Lower lobe of right lung (tissue), 2 donors: ENCODE measurements around the gene CYTH3. TPM values are rescaled to one million over a fixed set of nuclear protein-coding genes. Genes with fewer than 3 reads are reported as not detected.
"Not testable (repeated sequence)": the region's sequence is repeated elsewhere in the genome, so short reads cannot be mapped to it uniquely, and the experiment has no call there.

Experiments
- ATAC-seq, 2 donors: fragments of 200-7000 bp; cut with Tn5 transposase; one replicate each; pipeline ENCODE4 v1.9.1; 2020 to 2022; ENCODE audit warnings: mild to moderate bottlenecking in 2 of 2, moderate library complexity in 2 of 2
- DNase-seq: peaks from one replicate; pipeline ENCODE4 v3.0.0-alpha.2; 2020
- H3K27ac ChIP-seq: fragments of 200-600 bp; one replicate; pipeline ENCODE4 v1.8.0; 2022
- H3K27me3 ChIP-seq: fragments of 200-600 bp; one replicate; pipeline ENCODE4 v1.8.0; 2022; ENCODE audit warnings: low read depth
- H3K36me3 ChIP-seq: fragments of 200-600 bp; one replicate; pipeline ENCODE4 v1.8.0; 2022; ENCODE audit warnings: mild to moderate bottlenecking
- H3K4me1 ChIP-seq: fragments of 200-600 bp; one replicate; pipeline ENCODE4 v1.8.0; 2022
- H3K4me3 ChIP-seq: fragments of 200-600 bp; one replicate; pipeline ENCODE4 v1.8.0; 2022; ENCODE audit warnings: mild to moderate bottlenecking
- H3K9me3 ChIP-seq: fragments of 200-600 bp; one replicate; pipeline ENCODE4 v1.8.0; 2022
- intact Hi-C: fragments of 100-400 bp; cut with DNase I; formaldehyde crosslinking; loops from one replicate; pipeline ENCODE4 v1.11.0; 2022
- total RNA-seq: library from RNA; stranded (reverse); fragmentation: NEBNext Ultra II Directional; extraction: Animal tissue kit (Norgen Biotek cat#: 25700); gene quantifications from one replicate; pipeline ENCODE4 v1.2.1, GENCODE V29; 2021
- TF ChIP-seq, protein P1 (sequence below): fragments of 200-600 bp; IDR thresholded peaks from one replicate; pipeline ENCODE4 v1.8.0; 2022; ENCODE audit warnings: antibody characterized with exemption, mild to moderate bottlenecking
- donor health status: DM: no; HTN: yes; CAD: no; lungs with severe emphysema.

Gene CYTH3
- total RNA-seq, 1 donor from 2014 or later = 26.1 TPM

DNA sequence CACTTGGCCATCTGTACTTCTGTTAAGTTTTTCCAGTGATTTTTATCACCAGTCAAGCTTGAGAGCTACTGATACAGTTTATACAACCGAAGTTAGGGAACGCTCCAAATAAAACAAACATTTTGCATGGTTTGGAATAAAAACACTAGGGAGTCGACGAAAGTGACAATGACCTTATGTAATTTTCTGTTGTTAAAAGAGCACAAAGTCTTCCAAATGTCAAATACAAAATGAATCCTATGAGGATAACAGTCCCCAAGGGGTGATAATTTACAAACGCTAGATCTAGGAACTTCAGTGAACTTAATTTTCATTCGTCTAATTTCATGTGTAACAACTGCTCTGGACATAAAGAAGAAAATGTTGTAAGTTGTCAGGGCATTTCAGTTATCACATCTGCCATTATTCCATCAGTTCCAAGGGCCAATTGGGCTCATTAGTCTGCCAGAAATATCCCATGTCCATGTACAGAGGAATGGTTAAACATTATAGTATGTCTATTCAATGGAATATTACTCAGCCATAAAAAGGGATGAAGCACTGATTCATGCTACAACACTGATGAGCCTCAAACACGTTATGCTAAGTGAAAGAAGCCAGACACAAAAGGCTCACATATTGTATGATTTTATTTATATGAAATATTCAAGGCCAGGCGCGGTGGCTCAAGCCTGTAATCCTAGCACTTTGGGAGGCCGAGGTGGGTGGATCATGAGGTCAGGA lies 38.0 kb upstream of the CYTH3 start:
- Histone ChIP-seq H3K27me3 (no peaks in the 10 kb centered on the region), H3K4me1 (no peaks in the 10 kb centered on the region), H3K9me3 (no peaks in the 10 kb centered on the region), H3K27ac (no peak overlapping the region), H3K36me3 (no peaks in the 10 kb centered on the region), H3K4me3 (no peak overlapping the region)
- TF ChIP-seq, protein P1, sequence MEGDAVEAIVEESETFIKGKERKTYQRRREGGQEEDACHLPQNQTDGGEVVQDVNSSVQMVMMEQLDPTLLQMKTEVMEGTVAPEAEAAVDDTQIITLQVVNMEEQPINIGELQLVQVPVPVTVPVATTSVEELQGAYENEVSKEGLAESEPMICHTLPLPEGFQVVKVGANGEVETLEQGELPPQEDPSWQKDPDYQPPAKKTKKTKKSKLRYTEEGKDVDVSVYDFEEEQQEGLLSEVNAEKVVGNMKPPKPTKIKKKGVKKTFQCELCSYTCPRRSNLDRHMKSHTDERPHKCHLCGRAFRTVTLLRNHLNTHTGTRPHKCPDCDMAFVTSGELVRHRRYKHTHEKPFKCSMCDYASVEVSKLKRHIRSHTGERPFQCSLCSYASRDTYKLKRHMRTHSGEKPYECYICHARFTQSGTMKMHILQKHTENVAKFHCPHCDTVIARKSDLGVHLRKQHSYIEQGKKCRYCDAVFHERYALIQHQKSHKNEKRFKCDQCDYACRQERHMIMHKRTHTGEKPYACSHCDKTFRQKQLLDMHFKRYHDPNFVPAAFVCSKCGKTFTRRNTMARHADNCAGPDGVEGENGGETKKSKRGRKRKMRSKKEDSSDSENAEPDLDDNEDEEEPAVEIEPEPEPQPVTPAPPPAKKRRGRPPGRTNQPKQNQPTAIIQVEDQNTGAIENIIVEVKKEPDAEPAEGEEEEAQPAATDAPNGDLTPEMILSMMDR = no peak
- no peak for ATAC-seq
- DNase-seq = no peak
- intact Hi-C loops = no loop called here

- DNase-seq (no peak), ATAC-seq (no peak)
- Histone ChIP-seq H3K27ac (no peak overlapping the region), H3K9me3 (no peaks in the 10 kb centered on the region), H3K27me3 (no peaks in the 10 kb centered on the region), H3K36me3 (no peaks in the 10 kb centered on the region), H3K4me3 (no peak overlapping the region), H3K4me1 (no peaks in the 10 kb centered on the region)
- intact Hi-C loops = no loop called here
- TF ChIP-seq, protein P1 = no peak
Measured at GRCh38 chr7:6307762-6308161, 35.3 kb upstream of the CYTH3 start.

GRCh38 chr7:6306471-6306870 lies 34.0 kb upstream of the CYTH3 start:
- intact Hi-C loops = no loop called here
- Histone ChIP-seq H3K4me3 (no peak overlapping the region), H3K9me3 (no peaks in the 10 kb centered on the region), H3K36me3 (no peaks in the 10 kb centered on the region), H3K4me1 (no peaks in the 10 kb centered on the region), H3K27me3 (no peaks in the 10 kb centered on the region), H3K27ac (no peak overlapping the region)
- ATAC-seq (peak in 1 of 2 donors; percentile 49), DNase-seq (no peak)
- TF ChIP-seq, protein P1 = no peak

DNA sequence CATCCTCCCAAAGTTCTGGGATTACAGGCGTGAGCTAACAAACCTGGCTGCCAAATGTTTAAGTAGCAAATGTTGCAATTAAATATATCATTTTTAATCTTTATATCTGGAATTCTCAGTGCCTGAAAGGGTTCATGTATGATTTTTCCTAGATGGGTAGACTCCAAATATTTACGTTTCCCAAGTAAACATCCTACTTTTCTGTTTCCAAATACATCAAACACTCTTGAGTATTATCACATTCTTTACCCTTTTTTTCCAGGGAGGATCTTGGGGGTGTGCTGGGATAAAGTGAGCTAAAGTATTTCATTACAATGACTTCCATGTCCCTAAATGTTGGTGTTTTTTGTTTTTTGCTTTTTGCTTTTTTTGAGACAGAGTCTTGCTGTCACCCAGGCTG lies 32.9 kb upstream of the CYTH3 start:
- no peak for DNase-seq
- no peak overlapping the region for H3K27ac ChIP-seq
- H3K4me1 ChIP-seq = no peaks in the 10 kb centered on the region
- no peak for ATAC-seq
- intact Hi-C loops = no loop called here
- no peaks in the 10 kb centered on the region for H3K9me3 ChIP-seq
- no peak overlapping the region for H3K4me3 ChIP-seq
- H3K27me3 ChIP-seq = no peaks in the 10 kb centered on the region
- TF ChIP-seq, protein P1 = no peak
- no peaks in the 10 kb centered on the region for H3K36me3 ChIP-seq

- H3K4me1 ChIP-seq, H3K27me3 ChIP-seq, H3K27ac ChIP-seq, H3K36me3 ChIP-seq, DNase-seq, intact Hi-C loops, H3K9me3 ChIP-seq, ATAC-seq, H3K4me3 ChIP-seq: not testable (repeated sequence)
Measured at GRCh38 chr7:6301446-6301845, 29.0 kb upstream of the CYTH3 start.

DNA sequence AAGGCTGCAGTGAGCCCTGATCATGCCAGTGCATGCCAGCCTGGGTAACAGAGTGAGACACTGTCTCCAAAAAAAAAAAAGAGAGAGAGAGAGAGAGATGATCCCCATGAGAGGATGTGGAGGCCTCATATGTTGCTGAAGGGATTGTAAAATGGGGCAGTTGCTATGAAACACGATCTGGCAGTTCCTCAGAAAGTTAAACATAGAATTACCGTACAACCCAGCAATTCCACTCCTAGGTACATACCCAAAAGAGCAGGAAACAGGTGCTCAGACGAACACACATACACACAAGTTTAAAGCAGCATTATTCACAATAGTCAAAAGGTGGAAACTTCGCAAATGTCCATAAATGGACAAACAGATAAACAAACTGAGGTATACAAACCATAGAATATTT lies 27.4 kb upstream of the CYTH3 start:
- H3K27ac ChIP-seq = no peak overlapping the region
- no peaks in the 10 kb centered on the region for H3K4me1 ChIP-seq
- no peaks in the 10 kb centered on the region for H3K9me3 ChIP-seq
- DNase-seq (no peak), ATAC-seq (no peak)
- TF ChIP-seq, protein P1 = no peak
- H3K4me3 ChIP-seq = no peak overlapping the region
- intact Hi-C loops = no loop called here
- H3K36me3 ChIP-seq = no peaks in the 10 kb centered on the region
- no peaks in the 10 kb centered on the region for H3K27me3 ChIP-seq
